HG02759 (cell line): Measurements from ENCODE around the gene ACADL.
A peak's percentile ranks its signal among the peaks of the same experiment; 100 is the strongest.

ENCODE experiments used
- ATAC-seq: cut with Tn5 transposase; IDR thresholded peaks from one replicate; pipeline ENCODE4 v1.9.1; 2021; ENCODE audit warnings: mild to moderate bottlenecking, moderate library complexity; ENCODE audit not compliant: unreplicated experiment

ACADL gene

GRCh38 chr2:210171309-210172218 lies 53.7 kb downstream of the ACADL start, which contains the start of gene KANSL1L:
KANSL1L (minus strand) TSS chr2:210171409; CDS start chr2:210154582, 16,827 bp downstream.
- ATAC-seq = peak; percentile 76

GRCh38 chr2:210170446-210171303 lies 54.6 kb downstream of the ACADL start:
- ATAC-seq = peak; percentile 66

- no peak for ATAC-seq
Measured at GRCh38 chr2:210170196-210170445, 55.1 kb downstream of the ACADL start.

- ATAC-seq = peak; percentile 25
Measured at GRCh38 chr2:210169516-210170195, 55.6 kb downstream of the ACADL start.

DNA sequence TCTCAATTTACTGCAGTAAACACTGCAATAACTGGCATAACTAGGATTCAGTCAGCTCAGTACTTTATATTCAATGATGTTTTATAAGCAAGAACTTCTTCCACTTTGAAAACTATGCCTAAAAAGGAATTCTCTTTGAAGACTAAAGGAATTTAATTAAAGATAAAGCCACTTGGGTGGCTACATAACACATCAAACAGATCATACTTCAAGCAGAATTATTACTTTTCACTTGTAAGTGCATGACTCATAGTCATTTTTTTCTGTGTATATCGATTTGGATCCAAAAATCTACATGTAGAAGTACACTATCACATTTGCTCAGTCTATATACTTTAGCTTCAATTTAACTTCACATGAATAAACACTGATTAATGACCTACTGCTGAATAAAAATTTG lies 58.0 kb downstream of the ACADL start:
- no peak for ATAC-seq

- ATAC-seq = no peak
Measured at GRCh38 chr2:210162466-210163124, 62.7 kb downstream of the ACADL start.

GRCh38 chr2:210159059-210159458 lies 66.2 kb downstream of the ACADL start:
- no peak for ATAC-seq

DNA sequence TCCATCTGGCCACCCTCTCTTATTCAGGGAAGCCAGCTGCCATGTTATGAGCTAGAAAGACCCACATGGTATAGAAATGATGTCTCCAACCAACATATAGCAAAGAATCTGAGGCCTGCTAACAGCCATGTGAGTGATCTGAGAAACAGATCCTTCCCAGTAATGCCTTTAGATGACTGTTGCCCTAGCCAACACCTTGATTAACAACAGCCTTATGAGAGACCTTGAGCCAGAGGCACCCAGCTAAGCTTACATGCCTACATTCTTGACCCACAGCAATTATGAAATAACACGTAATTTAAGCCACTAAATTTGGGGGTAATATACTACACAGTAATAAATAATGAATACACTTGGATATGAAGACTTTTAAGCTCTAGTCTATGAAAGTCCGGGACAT lies 67.0 kb downstream of the ACADL start:
- no peak for ATAC-seq

- ATAC-seq = no peak
Measured at GRCh38 chr2:210157526-210157925, 67.7 kb downstream of the ACADL start.

DNA sequence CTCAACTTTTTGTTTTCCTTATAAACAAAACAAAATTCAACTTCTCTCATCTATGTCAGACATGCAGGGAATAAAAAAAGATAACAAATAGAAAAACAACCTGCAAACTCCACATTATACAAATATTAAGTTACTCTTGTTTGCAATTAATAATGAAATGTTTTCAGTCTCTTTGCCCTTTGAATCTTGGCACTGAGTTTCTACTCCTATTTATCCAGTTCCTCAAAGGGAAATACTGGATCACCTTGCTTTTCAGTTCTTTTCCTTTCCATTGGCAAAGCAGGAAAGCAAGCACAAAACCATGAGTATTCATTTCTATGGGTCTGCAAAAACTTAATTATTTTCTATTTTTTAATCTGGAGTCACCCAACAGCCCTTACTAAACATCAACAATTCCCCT lies 77.6 kb downstream of the ACADL start:
- ATAC-seq = no peak
